Osteoblast (primary cell): ENCODE data around the gene LZTR1. TPM values are rescaled to one million over a fixed set of nuclear protein-coding genes. Genes with fewer than 3 reads are reported as not detected.

Source experiments
- DNase-seq: peaks from one replicate; pipeline ENCODE4 v3.0.0; 2011; ENCODE audit warnings: low spot score, mixed read lengths; ENCODE audit not compliant: insufficient read length; ENCODE audit errors: missing footprints
- H2AFZ ChIP-seq: 2 replicates; pipeline ENCODE4 v1.6.0; 2011; ENCODE audit warnings: mild to moderate bottlenecking, low read length
- H3K27ac ChIP-seq: 2 replicates; pipeline ENCODE4 v1.5.1; 2011; ENCODE audit warnings: mild to moderate bottlenecking, low read depth, low read length, moderate library complexity
- H3K27me3 ChIP-seq: 2 replicates; pipeline ENCODE4 v1.6.0; 2012; ENCODE audit warnings: mild to moderate bottlenecking, control low read depth, inconsistent platforms, low read length, moderate library complexity; ENCODE audit not compliant: insufficient read depth
- H3K36me3 ChIP-seq: 2 replicates; pipeline ENCODE4 v1.5.1; 2011; ENCODE audit warnings: mild to moderate bottlenecking, low read length, control low read depth, moderate library complexity; ENCODE audit not compliant: insufficient read depth
- H3K4me1 ChIP-seq: 2 replicates; pipeline ENCODE4 v1.5.1; 2011; ENCODE audit warnings: mild to moderate bottlenecking, low read length, control low read depth, moderate library complexity; ENCODE audit not compliant: insufficient read depth
- H3K4me2 ChIP-seq: 2 replicates; pipeline ENCODE4 v1.6.0; 2011; ENCODE audit warnings: mild to moderate bottlenecking, low read length; ENCODE audit not compliant: insufficient read depth
- H3K4me3 ChIP-seq: fragments of 200-600 bp; sonication (generic); 3 replicates; pipeline ENCODE4 v1.5.1; 2012; ENCODE audit warnings: mild to moderate bottlenecking, low read length, inconsistent platforms; ENCODE audit not compliant: insufficient read depth
- H3K79me2 ChIP-seq: 2 replicates; pipeline ENCODE4 v1.6.0; 2012; ENCODE audit warnings: mild to moderate bottlenecking, low read length, control low read depth, inconsistent platforms; ENCODE audit not compliant: insufficient read depth
- H3K9me3 ChIP-seq: 2 replicates; pipeline ENCODE4 v1.5.1; 2011; ENCODE audit warnings: low read depth, low read length, control low read depth
- H4K20me1 ChIP-seq: 2 replicates; pipeline ENCODE4 v1.6.0; 2012; ENCODE audit warnings: mild to moderate bottlenecking, low read length, control low read depth; ENCODE audit not compliant: insufficient read depth
- total RNA-seq: library from RNA; depleted of rRNA; stranded (reverse); fragments of >200 nt; gene quantifications from 2 replicates; pipeline ENCODE4 v1.2.3, GENCODE V29; 2012
- TF ChIP-seq, protein P1 (sequence below): IDR thresholded peaks from 2 replicates; pipeline ENCODE4 v1.5.1; 2011; ENCODE audit warnings: mild to moderate bottlenecking, low read depth, low read length, moderate library complexity; ENCODE audit errors: extremely low read depth

The LZTR1 gene
- total RNA-seq, 1 donor = 56.8 TPM

- Histone ChIP-seq H3K9me3 (no peaks in the 10 kb centered on the region), H3K36me3 (peaks cover 22% of the 10 kb centered on the region), H3K27ac (no peak overlapping the region), H3K79me2 (peaks cover 24% of the 10 kb centered on the region), H3K4me1 (peaks cover 13% of the 10 kb centered on the region), H4K20me1 (peaks cover 24% of the 10 kb centered on the region), H2AFZ (peak overlapping the region; percentile 51), H3K27me3 (no peaks in the 10 kb centered on the region), H3K4me2 (peak overlapping the region; percentile 85), H3K4me3 (peak overlapping the region; percentile 84)
- TF ChIP-seq, protein P1, sequence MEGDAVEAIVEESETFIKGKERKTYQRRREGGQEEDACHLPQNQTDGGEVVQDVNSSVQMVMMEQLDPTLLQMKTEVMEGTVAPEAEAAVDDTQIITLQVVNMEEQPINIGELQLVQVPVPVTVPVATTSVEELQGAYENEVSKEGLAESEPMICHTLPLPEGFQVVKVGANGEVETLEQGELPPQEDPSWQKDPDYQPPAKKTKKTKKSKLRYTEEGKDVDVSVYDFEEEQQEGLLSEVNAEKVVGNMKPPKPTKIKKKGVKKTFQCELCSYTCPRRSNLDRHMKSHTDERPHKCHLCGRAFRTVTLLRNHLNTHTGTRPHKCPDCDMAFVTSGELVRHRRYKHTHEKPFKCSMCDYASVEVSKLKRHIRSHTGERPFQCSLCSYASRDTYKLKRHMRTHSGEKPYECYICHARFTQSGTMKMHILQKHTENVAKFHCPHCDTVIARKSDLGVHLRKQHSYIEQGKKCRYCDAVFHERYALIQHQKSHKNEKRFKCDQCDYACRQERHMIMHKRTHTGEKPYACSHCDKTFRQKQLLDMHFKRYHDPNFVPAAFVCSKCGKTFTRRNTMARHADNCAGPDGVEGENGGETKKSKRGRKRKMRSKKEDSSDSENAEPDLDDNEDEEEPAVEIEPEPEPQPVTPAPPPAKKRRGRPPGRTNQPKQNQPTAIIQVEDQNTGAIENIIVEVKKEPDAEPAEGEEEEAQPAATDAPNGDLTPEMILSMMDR = no peak
- peak; percentile 69 for DNase-seq
Measured at GRCh38 chr22:20956258-20957101, 25.6 kb upstream of the LZTR1 start.

DNA sequence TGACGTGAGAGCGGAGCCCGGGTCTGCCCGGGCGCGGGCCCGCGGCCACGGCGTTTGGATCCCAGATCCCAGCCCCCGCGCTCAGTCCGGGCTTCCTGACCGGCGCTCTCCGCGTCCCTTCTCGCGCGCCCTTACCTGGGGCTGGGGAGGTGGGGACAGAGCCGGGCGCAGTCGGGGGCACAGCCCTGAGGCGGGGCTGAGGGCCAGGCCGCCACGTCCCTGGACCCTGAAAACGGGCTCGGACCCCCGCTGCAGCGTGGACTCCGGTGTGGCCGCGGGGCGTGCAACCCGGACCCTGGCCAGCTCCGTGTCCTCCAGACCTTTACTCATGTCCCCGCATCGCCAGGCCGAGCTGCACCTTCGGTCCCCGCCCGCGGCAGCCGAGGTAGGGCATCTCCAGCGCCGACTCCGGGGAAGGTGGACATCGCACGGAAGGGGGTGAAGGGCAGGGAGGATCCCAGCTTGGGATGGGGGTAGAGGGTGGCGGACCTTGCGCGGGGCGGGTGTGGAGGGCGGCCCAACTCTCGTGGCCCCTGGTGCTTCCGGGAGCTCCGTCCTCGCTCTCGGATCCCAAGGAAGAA, 24.9 kb upstream of the LZTR1 start:
- Histone ChIP-seq H3K4me2 (peak overlapping the region; percentile 85), H3K79me2 (peaks cover 17% of the 10 kb centered on the region), H4K20me1 (peaks cover 18% of the 10 kb centered on the region), H3K9me3 (no peaks in the 10 kb centered on the region), H2AFZ (peak overlapping the region; percentile 79), H3K27me3 (no peaks in the 10 kb centered on the region), H3K4me3 (peak overlapping the region; percentile 84), H3K36me3 (peaks cover 16% of the 10 kb centered on the region), H3K27ac (no peak overlapping the region), H3K4me1 (peaks cover 13% of the 10 kb centered on the region)
- DNase-seq = peak; percentile 92
- TF ChIP-seq, protein P1 = no peak

GRCh38 chr22:20957683-20958431, 24.2 kb upstream of the LZTR1 start:
- Histone ChIP-seq H3K79me2 (peaks cover 11% of the 10 kb centered on the region), H3K27ac (no peak overlapping the region), H3K36me3 (peaks cover 9% of the 10 kb centered on the region), H3K4me3 (peak overlapping the region; percentile 84), H3K4me2 (peak overlapping the region; percentile 85), H3K9me3 (no peaks in the 10 kb centered on the region), H3K4me1 (peaks cover 13% of the 10 kb centered on the region), H3K27me3 (no peaks in the 10 kb centered on the region), H4K20me1 (peaks cover 15% of the 10 kb centered on the region), H2AFZ (peak overlapping the region; percentile 79)
- TF ChIP-seq, protein P1 = no peak
- DNase-seq = peak; percentile 92
